HG02840 (cell line): Measurements from ENCODE around the gene YES1.

Experiments
- ATAC-seq: cut with Tn5 transposase; IDR thresholded peaks from one replicate; pipeline ENCODE4 v1.9.1; 2021; ENCODE audit warnings: mild to moderate bottlenecking, moderate library complexity, moderate number of reproducible peaks; ENCODE audit not compliant: unreplicated experiment, low FRiP score

The YES1 gene

GRCh38 chr18:811892-812375, at the start of gene YES1:
Gene YES1, minus strand, starts transcription at chr18:812242. Its CDS starts 55,415 bp downstream, at chr18:756827.
- ATAC-seq, result peak; percentile 38

- no peak for ATAC-seq
These were observed 45.9 kb upstream of the YES1 start for GRCh38 chr18:857986-858385.

DNA sequence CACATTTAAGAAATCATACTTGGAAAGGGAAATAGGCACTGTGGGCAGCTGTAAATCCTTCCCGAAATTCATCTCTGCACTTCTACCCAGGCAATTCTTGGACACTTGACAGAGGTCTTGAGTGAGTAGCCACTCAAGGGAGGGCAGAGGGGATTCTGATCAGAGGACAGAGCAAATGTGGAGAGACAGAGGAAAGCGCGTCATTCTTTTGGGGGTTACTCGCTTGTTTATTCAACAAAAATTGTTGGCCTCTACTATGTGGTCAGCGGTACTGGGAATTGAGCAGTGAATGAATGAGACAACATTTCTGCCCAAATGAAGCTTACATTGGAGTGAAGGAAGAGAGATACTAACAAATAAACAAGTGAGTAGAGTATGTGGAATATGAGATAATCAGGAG, 41.4 kb upstream of the YES1 start:
- ATAC-seq, result no peak

DNA sequence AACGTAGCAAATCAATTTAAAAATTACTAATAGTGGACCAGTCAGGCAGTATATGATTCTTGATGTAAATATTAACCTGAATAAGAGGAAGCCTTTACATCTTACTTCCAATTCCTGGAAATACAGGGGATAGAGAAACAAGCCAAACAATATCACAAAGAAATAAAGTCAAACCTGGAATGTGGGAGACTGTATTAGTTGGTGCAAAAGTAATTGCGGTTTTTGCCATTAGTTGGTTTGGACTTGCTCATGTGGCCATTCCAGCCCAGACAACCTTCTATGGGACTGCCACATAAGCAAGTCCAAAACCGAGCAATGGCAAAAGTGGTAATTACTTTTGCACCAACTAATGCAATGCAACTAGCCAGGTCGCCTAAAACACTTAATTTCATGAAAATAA, 38.9 kb upstream of the YES1 start:
- no peak for ATAC-seq

DNA sequence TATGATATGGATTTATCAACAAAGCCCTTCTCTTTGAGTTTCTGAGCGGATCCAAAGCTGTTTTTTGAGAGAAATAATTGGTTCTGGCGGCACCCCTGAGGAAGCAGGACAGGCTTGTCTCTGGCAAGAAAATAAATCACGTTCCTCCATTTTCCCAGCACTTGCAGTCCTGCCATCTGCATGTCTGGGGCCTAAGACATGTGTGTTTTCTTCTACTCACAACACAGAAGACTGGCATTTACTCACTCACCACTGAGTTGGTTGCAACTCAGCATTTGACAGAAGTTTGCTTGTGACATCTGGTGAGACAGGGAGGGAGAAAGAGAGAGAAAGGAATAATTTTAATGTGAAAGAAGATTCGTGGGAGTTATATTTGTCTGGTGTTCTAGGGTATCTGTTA, 37.0 kb upstream of the YES1 start:
- ATAC-seq, result no peak

DNA sequence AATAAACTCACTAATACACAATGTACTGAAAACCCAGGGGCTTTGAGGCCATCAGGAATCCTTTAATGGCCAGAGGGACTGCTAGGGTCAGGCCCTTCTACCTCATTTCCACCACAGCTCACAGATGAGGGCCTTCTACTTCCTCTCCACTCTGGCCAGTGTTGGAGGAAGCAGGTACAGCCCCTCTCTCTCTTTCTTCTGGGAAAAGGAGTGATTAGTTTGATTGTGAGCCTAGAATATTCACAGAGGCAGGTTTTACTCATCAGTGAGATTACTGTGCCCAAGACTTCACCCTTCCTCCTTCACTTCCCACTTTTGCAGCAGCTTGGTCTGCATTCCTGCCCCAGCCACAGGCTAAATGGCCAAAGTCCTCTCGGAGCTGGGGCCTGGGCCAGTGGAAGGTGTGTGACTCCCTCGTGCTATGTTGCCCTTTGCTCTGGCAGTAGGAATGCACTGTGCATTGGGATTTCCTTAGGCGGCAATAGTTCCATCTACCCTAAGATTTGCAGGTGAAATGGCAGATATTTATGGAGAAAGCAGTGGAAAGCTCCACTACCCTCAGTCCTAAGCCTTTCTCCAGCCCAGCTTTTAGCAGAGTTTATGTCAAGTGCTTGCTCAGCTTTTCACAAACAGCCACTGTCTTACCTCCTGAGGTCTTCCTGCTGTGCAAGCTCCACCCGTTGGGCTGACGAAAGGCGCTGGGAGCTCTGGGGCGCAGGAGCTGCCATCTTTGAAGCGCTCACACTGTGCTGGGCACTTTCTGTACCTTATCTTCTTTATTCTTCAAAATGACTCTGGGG, 36.2 kb upstream of the YES1 start:
- ATAC-seq, result no peak

- no peak for ATAC-seq
These were observed 33.2 kb upstream of the YES1 start for GRCh38 chr18:845152-845819.

GRCh38 chr18:841647-842370, 29.8 kb upstream of the YES1 start:
- no peak for ATAC-seq

GRCh38 chr18:840516-840915, 28.5 kb upstream of the YES1 start:
- no peak for ATAC-seq

DNA sequence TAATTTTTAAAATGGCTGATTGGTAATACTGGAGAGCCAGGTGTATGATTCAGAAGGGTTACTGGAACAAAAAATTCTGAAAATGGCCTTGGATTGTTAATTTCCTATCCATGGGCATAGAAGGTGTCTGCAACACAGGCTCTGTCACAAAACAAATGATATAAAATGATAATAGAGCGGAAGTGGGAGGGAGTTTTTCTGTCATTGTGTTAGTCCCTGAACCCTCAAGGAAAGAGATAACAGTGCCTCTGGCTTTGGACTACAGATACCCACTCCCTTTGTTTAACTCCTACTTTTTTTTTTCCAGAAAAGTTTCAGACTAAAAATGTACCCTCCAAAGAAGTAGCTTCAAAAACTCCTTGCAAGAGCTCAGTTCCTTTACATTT, 28.0 kb upstream of the YES1 start:
- ATAC-seq, result no peak

DNA sequence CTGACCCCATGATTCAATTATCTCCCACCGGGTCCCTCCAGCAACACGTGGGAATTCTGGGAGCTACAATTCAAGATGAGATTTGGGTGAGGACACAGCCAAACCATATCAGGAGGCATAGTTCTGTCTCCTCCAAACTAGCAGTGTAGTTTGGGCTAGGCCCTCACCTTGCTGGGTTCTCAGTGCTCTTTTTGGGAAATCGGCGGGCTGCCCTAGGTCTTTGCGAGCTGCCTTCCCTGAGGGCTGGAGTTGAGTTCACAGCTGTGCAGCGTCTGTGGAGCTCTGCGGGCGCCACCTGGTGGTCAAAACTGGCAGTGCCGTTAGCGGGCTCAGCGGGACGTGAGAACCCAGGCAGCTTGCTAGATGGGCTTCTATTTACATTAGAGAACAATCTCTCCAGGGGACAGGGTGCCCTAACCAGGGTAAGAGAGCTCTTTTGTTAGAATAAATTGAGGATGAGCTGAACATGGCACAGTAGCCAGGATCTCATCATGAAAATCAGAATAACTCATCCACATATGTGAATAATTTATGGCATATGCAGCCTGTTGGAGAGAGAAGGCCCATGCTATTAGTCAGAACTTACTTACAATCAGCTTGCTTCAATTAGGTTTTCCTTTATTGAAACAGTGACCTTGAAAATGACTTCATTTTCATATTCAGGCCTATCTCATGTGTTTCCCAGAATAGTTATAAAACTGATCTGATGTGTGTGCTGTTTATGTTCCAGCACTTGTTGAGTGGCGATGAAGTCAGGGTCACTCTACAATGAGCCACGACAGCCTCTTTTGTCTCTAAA, 27.4 kb upstream of the YES1 start:
- peak; percentile 95 for ATAC-seq

GRCh38 chr18:837922-838321, 25.9 kb upstream of the YES1 start:
- ATAC-seq, result no peak

GRCh38 chr18:834082-834720, 22.2 kb upstream of the YES1 start:
- ATAC-seq, result no peak

DNA sequence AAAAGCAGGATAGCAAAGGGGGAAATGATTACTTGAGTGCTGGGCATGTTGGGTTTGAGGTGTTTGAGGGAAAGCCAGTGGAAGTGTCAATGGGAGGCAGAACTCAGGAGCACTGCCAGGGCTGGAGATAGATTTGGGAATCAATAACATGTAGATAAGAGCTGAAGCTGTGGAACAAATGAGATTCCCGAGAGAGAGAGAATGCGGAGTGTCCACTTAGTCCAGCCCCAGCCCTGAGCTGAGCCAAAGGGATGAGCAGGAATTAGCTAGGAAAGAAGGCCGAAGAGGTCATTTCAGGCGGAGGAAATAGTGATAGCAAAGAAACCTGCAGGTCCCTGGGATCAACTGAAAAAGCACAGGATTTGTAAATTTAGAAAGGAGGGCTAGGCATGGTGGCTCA, 21.2 kb upstream of the YES1 start:
- no peak for ATAC-seq

DNA sequence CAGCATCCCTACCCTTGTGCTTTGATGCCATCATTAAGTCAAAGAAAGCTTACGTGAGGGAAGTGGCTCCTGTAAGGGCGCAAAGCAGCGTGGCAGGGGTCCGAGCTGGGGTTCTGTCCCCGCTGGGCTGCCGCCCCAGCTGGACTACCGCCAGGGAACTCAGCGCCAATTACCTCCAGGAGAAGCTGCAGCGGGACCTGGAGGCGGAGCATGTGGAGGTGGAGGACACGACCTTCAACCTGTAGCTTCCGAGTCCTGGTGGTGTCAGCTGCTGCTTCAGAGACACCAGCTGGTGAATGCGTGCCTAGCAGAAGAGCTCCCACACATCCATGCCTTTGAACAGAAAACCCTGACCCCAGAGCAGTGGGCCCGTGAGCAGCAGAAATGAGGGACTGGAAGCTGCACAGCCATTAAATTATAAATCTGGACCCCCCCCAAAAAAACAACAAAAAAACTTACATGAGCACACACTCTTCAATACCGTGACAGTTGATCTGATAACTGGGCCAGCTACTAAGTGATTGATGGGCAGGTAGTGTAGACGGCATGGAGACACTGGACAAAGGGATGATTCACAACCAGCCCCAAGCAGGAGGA, 20.1 kb upstream of the YES1 start:
- no peak for ATAC-seq

DNA sequence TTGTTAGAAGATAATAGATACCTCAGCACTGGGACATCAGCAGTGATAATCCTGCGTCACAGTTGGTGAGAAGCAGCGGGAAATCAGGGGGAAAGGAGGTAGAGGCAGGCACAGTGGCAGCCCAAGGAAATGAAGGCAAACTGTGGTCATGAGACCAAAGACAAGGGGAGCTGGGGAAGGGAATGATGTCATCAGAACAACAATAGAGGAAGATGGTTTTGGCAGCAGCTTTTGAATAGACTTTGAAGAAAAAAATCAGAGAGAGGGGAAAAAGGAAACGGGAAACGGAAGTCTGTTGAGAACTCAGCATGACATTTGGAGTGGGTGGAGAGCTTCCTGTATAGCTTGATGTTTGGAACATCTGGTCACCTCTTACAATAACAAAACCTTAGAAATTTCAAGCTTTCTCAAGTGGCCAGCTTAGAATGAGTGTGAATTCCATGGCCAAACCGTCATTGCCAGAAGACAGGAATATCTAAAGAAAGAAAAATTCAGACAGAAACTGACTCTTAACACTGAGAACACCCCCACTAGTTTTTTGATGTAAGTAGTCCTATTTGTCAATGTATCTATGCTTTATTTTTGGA, 18.4 kb upstream of the YES1 start:
- no peak for ATAC-seq

GRCh38 chr18:829432-829831, 17.4 kb upstream of the YES1 start:
- ATAC-seq, result no peak

GRCh38 chr18:827093-827677, 15.1 kb upstream of the YES1 start:
- no peak for ATAC-seq
